GM18507 (cell line): ENCODE results near the gene HK1.

Source experiments
- DNase-seq: peaks from one replicate; pipeline ENCODE4 v3.0.0; 2011; ENCODE audit warnings: low read depth; ENCODE audit not compliant: insufficient read length; ENCODE audit errors: extremely low spot score
- FAIRE-seq: peaks from 2 replicates; lab custom pipeline; 2011; peaks lifted over from hg19 to GRCh38; lab: Jason Lieb, UNC

HK1 gene

DNA sequence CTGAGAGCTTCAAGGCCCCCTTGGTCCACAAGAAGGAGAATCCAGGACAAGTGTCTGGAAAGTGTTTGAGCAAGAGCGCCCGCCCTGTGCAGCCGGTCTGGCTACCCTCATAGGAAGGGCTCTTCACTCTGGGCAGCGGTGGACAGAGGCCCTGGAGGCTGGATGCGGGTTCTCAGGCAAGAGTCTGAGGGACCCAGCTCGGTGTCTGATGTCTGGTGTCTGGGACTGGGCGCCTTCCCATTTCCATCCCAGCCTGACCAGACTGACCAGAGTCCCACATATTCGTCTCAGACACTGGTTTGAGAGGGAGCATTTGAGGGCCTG lies 59.8 kb downstream of the HK1 start:
- DNase-seq (no peak), FAIRE-seq (no peak)

DNA sequence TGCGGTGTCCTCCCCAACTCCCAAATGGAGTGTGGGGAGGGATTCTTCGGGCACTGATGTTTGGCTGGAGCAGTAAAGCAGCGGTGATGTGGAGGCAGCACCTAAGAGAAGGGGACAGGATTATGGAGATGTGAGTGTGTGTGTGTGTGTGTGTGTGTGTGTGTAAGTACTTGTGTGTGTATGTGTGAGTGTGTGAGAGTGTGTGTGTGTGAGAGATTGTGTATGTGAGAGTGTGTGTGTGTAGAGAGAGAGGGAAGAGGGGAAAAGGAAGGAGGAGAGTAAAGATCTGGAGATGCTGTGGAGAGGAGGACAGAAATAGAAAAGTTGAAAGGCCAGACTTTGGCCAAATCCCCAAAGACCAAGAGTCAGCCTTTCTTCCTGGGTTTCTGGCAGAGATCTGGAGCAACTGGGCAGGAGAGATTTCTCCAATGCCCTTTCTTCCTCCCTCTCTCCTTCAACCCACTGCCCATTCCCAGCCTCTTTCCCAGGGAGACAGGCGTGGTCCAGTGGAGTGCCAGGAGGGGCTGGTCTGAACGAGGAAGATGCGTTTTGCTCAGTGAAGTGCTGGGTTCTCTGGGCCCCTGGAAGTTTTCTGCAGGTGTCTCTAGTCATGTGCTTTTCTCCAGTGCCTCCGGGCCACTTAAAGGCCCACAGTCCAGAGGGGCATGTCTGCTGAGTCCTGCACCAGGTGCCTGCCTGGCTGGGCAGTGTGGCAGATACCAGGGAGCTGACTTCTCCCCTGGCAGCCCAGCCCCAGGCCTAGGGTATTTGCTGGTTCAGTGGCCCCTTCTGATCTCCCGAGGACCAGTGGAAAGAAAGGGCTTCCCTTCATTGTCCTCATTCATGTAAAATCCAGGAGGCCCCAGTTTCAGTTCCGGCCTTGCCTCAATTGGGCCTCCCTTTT lies 60.5 kb downstream of the HK1 start:
- DNase-seq (no peak), FAIRE-seq (no peak)

DNA sequence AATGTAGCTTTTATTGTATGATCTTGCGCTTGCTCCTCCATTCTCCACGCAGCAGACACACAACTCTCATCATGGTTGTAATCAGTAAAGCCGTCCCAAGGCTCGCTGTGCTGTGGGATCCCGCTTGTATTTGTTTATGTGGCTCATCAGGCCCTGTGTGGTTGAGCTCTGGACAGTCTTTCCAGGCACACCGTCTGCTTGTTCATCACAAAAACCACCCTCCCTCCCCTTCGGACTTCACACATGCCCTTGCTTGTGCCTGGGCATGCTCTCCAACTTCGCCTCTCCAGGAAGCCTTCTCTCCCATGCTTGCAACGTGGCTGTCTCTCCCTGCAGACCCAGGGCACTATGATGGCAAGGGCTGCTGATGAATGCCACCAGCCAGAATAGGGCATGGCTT lies 62.4 kb downstream of the HK1 start:
- FAIRE-seq, result no peak
- no peak for DNase-seq

DNA sequence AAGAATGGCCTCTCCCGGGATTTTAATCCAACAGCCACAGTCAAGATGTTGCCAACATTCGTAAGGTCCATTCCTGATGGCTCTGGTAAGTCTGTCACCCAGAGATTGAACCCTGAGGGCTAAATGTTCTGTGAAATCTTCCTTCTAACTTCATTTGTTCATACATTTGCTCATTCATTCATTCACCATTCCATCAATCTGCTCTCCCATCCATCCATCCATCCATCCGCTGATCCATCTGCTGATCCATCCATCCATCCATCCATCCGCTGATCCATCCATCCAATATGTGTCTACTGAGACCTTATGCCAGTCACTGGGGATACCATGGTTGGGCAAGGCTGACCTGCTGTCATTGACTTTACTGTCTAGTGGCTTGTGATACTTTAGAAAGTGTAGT lies 65.6 kb downstream of the HK1 start:
- no peak for DNase-seq
- FAIRE-seq, result no peak

DNA sequence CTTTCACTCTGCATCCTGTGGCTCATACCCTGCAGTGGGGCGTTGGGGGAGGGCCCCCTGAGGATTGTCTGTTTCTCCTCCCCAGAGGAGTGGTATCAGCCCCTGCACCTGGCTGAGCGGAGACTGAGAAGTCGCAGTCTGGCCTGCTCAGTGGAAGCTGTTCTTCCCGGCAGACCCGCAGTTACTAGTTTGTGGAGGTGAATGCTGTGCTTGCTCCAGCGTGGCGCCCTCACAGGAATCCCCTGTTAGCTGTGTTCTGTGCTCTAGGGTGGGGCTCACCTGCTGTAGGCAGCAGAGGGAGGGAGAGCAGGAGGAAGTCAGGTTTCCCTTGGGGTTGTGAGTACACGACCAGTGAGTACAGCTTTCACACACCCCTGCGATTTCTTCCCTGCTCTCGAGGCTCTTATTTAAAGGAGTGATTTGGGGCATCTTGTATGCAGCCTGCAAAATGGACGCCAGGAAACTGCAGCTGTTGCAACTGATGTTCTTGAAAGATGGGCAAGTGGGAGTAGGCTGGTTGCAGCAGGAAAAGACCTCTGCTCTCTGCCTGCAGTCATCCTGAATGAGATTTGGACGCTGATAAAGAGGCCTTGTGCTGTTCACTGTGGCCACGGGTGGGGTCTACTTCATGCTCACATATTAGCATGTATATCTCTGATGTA lies 66.4 kb downstream of the HK1 start:
- DNase-seq (no peak), FAIRE-seq (peak; percentile 33)

DNA sequence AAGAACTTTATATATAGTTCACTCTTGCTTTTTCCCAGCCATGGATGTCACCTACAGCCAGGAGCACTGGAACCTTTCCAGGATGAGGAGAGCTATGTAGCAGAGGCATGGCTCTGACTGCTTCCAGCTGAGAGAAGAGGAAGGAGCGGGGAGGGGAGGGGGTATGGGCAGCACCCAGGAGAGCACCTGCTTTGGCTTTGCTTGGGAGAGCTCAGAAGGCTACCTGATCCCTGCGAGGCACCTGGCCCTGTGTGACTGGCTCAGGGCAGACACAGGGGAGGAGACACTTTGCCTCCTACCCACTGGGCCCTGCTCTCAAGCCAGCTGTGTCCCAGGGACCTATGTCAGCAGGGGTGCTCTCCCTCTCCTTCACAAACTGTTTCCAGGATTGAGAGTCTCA lies 67.1 kb downstream of the HK1 start:
- FAIRE-seq (no peak), DNase-seq (no peak)

DNA sequence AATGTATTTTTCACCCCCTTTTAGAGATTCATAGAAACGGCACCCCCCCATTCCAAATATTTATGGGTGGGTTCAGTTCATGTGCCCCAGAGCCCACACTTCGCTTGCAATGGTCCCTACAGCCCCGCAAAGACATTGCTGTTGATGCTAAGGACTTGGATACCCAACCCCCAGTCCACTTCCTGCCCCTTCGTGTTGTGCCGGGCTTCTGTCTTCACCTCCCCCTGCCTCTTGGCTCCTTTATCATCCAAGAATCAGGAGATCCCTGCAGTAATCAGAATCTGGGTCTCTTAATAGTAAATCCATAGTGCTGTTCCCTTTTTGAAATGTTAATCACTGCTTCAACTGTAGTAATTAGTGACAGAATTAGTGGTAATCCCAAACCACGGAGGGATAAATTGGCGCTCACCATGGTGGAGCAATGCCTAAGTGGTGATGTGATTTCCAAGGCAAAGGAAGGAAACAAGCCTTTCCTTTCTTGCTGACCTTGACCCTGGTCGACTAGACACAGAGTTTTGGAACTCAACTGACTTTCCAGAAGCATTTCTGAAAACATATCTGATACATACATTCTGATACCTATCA lies 67.7 kb downstream of the HK1 start:
- no peak for DNase-seq
- no peak for FAIRE-seq

DNA sequence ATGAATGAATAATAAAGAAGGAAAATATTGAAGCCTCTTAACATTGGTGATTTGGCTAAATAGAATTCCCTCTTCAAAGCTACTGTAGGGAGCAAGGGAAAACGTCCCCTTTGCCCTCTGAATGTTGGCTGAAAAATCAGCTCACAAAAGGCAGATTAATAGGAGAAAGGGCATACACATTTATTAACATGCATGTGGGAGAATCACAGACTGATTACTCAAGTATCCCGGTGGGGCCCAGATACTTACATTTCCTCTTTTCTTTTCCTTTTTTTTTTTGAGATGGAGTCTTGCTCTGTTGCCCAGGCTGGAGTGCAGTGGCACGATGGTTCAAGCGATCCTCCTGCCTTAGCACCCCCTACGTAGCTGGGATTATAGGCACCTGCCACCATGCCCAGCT lies 68.5 kb downstream of the HK1 start:
- FAIRE-seq (no peak), DNase-seq (no peak)

DNA sequence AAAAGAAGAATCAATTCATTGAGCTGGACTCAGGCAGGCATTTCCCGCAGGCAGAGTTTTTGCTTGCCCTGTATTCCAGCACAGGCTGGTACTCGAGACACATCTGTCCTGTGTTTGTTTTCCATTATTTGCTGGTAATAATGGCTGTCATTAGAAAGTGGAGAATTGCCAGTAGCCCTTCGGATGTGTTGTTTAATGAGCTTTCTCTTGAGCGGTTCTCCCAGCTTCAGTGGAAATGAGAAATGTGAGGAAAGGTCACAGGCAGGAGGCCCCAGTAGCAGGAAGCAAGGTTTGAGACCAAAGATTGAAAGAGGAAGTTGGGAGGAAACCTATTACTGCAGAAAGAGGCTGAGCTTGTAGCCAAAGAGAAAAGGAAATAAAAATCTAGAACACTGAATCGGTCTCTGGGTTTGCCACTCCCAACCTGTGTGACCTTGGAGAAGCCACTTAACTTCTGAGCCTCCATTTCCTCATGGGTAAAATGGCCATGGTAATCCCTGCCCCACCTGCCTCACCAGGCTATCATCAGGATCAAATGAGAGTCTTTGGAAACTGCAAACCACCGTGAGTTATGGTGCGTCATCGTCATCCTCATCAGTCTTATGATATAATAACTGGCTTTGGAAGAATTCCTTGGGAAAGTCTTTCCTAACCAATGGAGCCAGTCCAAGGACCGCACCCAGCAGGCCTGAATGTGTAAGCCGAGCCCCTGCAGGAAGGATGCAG lies 70.7 kb downstream of the HK1 start:
- peak; percentile 18 for FAIRE-seq
- DNase-seq, result no peak

DNA sequence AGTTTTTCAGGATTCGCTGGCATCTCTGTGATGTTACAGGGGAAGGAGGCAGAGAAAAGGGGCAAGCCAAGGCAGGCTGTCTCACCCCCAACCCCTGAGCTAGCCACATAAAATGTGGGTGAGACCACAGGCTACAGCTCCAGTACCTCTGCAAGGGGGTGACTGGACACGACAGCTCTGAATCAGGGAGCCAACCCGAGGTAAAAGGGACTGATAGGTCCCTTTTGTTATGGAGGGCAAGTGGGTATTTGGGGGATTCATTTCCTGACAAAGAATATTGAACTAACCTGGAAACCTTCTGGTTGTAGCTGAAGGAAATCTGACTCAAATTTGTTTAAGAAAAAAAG lies 71.2 kb downstream of the HK1 start:
- FAIRE-seq, result no peak
- no peak for DNase-seq

DNA sequence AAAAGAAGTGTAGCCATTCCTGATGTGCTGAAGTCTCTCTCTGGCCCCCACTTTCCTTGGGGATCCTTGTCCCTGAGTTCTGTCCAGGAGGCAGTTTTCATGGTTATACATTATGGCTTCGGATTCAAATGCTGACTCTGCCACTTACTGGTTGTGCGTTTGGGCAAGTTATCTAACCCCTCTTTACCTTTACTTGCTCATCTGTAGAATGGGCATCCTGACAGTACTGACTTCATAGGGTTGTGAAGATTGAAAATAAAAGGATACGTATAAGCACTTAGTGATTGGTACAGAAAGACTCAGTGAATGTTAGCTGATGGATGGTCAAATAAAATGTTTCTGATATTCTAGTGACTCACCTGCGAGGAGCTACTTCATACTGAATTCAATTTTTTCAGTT lies 73.3 kb downstream of the HK1 start:
- no peak for FAIRE-seq
- DNase-seq, result no peak

DNA sequence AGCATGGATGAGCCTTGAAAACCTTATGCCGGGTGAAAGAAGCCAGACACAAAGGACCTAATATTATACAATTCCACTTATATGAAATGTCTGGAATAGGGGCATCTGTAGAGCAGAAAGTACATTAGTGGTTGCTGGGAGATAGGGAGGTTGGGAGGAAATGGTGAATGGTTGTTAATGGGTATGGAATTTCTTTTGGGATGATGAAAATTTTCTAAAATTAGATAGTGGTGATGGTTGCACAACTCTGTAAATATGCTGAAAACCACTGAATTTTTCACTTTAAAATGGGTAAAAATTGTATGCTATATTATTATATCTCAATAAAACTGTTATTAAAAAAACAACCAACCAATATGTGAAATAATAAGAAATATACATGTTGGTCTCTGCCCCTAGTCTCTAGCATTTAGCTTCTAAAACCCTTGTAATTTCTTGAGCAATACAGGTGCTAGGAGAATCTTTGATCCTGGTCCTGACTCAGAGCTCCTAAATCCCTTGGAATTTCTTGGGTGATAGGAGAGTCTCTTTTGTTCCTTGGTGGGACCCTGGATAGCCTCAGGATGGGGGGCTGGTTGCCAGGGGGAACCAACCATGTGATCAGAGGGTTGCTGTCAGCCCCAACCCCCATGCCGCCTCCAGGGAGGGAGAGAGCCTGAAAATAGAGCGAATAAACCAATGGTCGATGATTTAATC lies 74.4 kb downstream of the HK1 start:
- DNase-seq, result no peak
- FAIRE-seq, result no peak

DNA sequence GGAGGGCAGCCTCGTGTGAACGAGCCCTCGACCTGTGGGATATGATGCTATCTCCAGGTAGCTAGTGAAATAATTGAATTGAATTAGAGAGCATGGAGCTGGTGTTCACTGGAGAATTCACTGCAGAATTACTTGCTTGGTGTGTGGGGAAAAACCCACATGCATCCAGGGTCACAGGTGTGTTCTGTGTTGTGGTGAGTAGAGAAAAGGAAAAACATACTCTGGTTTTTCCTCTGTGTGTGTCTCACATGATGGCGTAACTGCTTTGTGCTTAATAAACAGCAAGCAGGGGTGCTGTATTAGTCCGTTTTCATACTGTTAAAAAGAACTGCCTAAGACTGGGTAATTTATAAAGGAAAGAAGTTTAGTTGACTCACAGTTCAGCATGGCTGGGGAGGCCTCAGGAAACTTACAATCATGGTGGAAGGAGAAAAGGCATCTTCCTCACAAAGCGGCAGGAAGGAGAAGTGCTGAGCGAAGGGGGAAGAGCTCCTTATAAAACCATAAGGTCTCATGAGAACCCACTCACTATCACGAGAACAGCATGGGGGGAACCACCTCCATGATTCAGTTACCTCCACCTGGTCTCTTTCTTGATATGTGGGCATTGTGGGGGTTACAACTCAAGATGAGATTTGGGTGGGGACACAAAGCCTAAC lies 75.8 kb downstream of the HK1 start:
- FAIRE-seq (no peak), DNase-seq (no peak)

DNA sequence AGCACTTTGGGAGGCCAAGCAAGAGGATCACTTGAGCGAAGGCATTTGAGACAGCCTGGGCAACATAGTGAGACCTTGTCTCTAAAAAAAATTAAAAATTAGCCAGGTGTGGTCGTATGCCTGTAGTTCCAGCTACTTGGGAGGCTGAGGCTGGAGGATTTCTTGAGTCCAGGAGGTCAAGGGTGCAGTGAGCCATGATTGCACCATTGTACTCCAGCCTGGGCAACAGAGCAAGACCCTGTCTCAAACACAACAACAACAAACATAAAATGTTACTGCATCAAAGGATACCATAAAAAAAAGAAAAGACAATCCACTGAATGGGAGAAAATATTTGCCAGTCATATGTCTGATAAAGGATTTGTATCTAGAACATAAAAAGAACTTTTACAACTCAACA lies 77.9 kb downstream of the HK1 start:
- FAIRE-seq (no peak), DNase-seq (no peak)

DNA sequence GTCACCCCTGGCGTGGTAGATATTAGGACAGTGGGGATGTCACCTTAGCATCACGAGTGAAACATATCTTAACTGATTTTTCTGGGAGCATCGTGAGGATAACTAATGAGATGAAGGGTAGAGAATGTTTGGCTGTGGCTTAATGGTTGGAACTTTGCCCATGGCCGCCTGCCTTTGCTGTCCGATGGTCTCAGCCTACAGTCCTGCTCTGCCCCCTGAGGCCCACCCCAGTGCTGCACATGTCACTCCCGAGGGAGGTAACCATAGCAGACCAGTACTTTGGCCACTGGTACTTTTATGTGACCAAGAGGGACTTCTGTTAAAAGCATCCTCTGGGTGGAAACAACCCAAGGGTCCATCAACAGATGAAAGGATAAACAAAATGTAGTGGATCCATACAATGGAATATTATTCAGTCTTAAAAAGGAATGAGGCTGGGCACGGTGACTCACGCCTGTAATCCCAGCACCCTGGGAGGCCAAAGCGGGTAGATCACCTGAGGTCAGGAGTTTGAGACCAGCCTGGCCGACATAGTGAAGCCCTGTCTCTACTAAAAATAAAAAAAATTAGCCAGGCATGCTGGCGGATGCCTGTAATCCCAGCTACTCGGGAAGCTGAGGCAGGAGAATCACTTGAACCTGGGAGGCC lies 80.0 kb downstream of the HK1 start:
- DNase-seq (no peak), FAIRE-seq (no peak)

DNA sequence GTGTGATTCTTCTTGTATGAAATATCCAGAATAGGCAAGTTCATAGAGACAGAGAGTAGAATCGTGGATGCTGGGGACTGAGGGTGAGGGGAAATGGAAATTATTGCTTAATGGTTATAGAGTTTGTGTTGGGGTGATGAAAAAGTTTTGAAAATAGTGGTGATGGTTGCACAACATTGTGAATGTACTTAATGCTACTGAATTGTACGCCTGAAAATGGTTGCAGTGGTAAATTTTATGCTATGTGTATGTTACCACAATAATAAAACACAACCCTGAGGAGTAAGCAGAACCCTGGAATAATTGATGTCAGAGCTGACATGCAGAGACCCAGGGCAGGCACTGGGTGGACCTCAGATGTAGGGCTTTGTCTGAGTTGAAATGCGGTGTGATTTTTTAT lies 80.9 kb downstream of the HK1 start:
- no peak for FAIRE-seq

DNA sequence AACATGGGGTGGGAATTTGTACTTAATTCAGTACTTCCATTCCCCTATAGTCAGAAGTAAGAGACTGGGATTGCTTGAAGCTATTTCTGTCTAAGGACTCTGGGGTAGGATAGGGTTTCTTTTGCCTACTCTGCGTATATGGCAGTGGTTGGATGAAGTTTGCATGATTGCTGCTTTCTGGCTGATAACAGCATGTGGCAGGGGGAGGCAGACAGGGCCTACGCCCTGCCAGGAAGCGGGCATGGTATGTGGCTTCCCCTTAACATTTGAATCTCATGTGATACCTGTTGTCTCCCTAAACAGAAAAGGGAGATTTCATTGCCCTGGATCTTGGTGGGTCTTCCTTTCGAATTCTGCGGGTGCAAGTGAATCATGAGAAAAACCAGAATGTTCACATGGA lies 81.3 kb downstream of the HK1 start:
- no peak for DNase-seq
- FAIRE-seq, result no peak

More for the DNA sequence above, 80.9 kb downstream of the HK1 start:
- no peak for DNase-seq

DNA sequence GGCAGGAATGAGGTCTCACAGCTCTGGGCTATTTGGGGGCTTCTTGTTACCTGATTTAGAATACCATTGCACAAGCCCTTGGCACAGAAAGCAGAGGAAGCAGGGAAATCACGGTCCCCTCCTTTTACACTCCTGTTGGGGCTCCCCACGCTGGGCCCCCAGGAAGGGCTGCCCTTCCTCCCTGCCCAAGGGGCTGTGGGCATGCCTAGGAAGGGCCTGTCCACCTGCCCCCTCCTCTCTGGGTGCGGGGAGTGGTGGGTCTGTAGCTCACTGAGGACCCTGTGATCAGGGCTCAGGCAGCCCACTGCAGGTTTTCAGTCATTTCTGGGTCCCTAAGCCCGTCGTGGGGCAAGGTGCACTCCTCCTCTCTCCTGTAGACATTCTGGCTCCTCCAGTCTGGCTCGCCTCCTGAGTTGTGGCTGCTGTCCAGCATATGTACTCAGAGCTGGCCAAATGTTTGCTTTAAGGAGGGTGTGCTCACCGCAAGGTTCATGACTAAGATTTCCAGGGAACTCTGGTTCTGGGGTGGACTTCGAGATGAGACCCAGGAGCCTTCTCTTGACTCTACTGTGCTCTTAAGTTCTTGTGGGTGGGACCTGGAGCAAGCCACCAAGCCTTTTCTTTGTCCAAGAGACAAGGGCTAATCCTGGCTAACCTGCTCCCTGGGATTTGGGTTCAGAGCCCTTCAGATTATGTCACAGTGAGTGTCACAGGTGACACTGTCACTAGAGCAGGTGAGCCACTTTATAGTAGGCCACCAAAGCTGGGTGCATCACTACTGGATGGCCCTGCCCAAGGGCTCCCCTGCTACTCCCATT lies 82.4 kb downstream of the HK1 start:
- no peak for DNase-seq

More for the DNA sequence above, 82.4 kb downstream of the HK1 start:
- FAIRE-seq, result no peak
